ENCODE data around the gene ZSWIM9. TPM values are rescaled to one million over a fixed set of nuclear protein-coding genes. Genes with fewer than 3 reads are reported as not detected.

Gene ZSWIM9
- total RNA-seq, 1 donor from 2014 or later: 0.36 TPM

- H3K4me2 ChIP-seq: no peak overlapping the region
- H2AFZ ChIP-seq (replicated peaks): no peak overlapping the region
- H3K4me3 ChIP-seq: no peak overlapping the region
- peaks cover 42% of the 10 kb centered on the region for H3K36me3 Mint-ChIP-seq
- H3K27ac Mint-ChIP-seq: peak overlapping the region; percentile 43
- no peaks in the 10 kb centered on the region for H3K9me3 ChIP-seq (ENCODE audit: low read depth)
- TF ChIP-seq CTCF (IDR thresholded peaks at IDR 0.05): no peak
- TF ChIP-seq EZH2 (IDR thresholded peaks at IDR 0.05): no peak
- TF ChIP-seq EZH2phosphoT487 (IDR thresholded peaks at IDR 0.05): no peak
- H3K4me1 ChIP-seq: peaks cover 4% of the 10 kb centered on the region
- peaks cover 3% of the 10 kb centered on the region for H3K9me3 Mint-ChIP-seq
- peaks cover 7% of the 10 kb centered on the region for H3K4me1 Mint-ChIP-seq
- no peaks in the 10 kb centered on the region for H3F3A ChIP-seq (ENCODE audit: low read depth)
- no peak overlapping the region for H3K9ac ChIP-seq
- no peaks in the 10 kb centered on the region for H3K27me3 ChIP-seq
- H3K27ac ChIP-seq: no peak overlapping the region
- H3K27me3 Mint-ChIP-seq (ENCODE audit: insufficient read depth, low read depth): peaks cover 6% of the 10 kb centered on the region
- H3K36me3 ChIP-seq: no peaks in the 10 kb centered on the region
- no peak overlapping the region for H3K4me3 Mint-ChIP-seq
- no peaks in the 10 kb centered on the region for H4K20me1 ChIP-seq (ENCODE audit: low read depth)
- peaks cover 16% of the 10 kb centered on the region for H3K79me2 ChIP-seq (ENCODE audit: low read depth)
- DNase-seq (ENCODE audit: low spot score): no peak
These were observed 5.1 kb downstream of the ZSWIM9 start for GRCh38 chr19:48175578-48175977.

DNA sequence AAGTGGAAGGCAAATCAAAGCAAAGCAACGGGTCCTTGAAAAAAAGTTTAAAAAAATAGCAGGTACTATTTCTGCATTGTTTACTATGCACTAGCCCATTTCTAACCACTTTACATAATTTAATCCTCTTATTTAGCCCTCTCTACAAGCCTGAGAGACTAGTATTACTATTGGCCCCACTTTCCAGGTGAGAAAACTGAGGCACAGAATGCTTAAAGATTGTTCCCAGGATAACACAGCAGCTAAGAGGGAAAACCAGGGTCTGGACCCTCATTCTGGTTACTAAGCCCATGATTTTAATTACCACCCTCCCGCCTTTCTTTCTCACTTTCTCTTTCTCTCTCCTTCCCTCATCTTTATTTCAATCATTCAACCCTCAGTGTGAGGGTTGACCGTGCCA lies 5.7 kb downstream of the ZSWIM9 start:
- peaks cover 2% of the 10 kb centered on the region for H3K4me1 ChIP-seq
- H3K4me2 ChIP-seq: no peak overlapping the region
- H3K27me3 Mint-ChIP-seq (ENCODE audit: insufficient read depth, low read depth): peaks cover 6% of the 10 kb centered on the region
- H3K9me3 Mint-ChIP-seq: peaks cover 7% of the 10 kb centered on the region
- TF ChIP-seq EZH2phosphoT487 (IDR thresholded peaks at IDR 0.05) (no peak), CTCF (IDR thresholded peaks at IDR 0.05) (no peak), EZH2 (IDR thresholded peaks at IDR 0.05) (no peak)
- H3K4me3 ChIP-seq: no peak overlapping the region
- peaks cover 3% of the 10 kb centered on the region for H3K4me1 Mint-ChIP-seq
- no peaks in the 10 kb centered on the region for H4K20me1 ChIP-seq (ENCODE audit: low read depth)
- H3K9ac ChIP-seq: no peak overlapping the region
- peak overlapping the region; percentile 91 for H3K27ac Mint-ChIP-seq
- peaks cover 1% of the 10 kb centered on the region for H3F3A ChIP-seq (ENCODE audit: low read depth)
- no peak overlapping the region for H3K27ac ChIP-seq
- H3K36me3 Mint-ChIP-seq: peaks cover 46% of the 10 kb centered on the region
- no peak for DNase-seq (ENCODE audit: low spot score)
- H2AFZ ChIP-seq (replicated peaks): no peak overlapping the region
- peaks cover 3% of the 10 kb centered on the region for H3K36me3 ChIP-seq
- H3K27me3 ChIP-seq: no peaks in the 10 kb centered on the region
- no peak overlapping the region for H3K4me3 Mint-ChIP-seq
- H3K79me2 ChIP-seq (ENCODE audit: low read depth): peaks cover 11% of the 10 kb centered on the region
- peaks cover 3% of the 10 kb centered on the region for H3K9me3 ChIP-seq (ENCODE audit: low read depth)

GRCh38 chr19:48181505-48181904 lies 11.0 kb downstream of the ZSWIM9 start:
- Mint-ChIP-seq H3K4me3 (no peak overlapping the region), H3K27me3 (ENCODE audit: insufficient read depth, low read depth) (peaks cover 3% of the 10 kb centered on the region), H3K9me3 (peaks cover 15% of the 10 kb centered on the region), H3K4me1 (no peaks in the 10 kb centered on the region), H3K36me3 (peaks cover 45% of the 10 kb centered on the region), H3K27ac (no peak overlapping the region)
- Histone ChIP-seq H3K27ac (no peak overlapping the region), H4K20me1 (ENCODE audit: low read depth) (no peaks in the 10 kb centered on the region), H3K9ac (no peak overlapping the region), H3K36me3 (peaks cover 11% of the 10 kb centered on the region), H3K4me1 (no peaks in the 10 kb centered on the region), H3K4me2 (no peak overlapping the region), H2AFZ (replicated peaks) (no peak overlapping the region), H3K4me3 (no peak overlapping the region), H3K9me3 (ENCODE audit: low read depth) (peaks cover 8% of the 10 kb centered on the region), H3K27me3 (no peaks in the 10 kb centered on the region), H3F3A (ENCODE audit: low read depth) (peaks cover 17% of the 10 kb centered on the region), H3K79me2 (ENCODE audit: low read depth) (no peaks in the 10 kb centered on the region)
- TF ChIP-seq EZH2phosphoT487 (IDR thresholded peaks at IDR 0.05) (no peak), EZH2 (IDR thresholded peaks at IDR 0.05) (no peak), CTCF (IDR thresholded peaks at IDR 0.05) (no peak)
- DNase-seq (ENCODE audit: low spot score): no peak
